Skin of body (tissue), 3 donors: ENCODE measurements around the gene ZNF141. TPM values are rescaled to one million over a fixed set of nuclear protein-coding genes. Genes with fewer than 3 reads are reported as not detected.
"Not testable (repeated sequence)": the region's sequence is repeated elsewhere in the genome, so short reads cannot be mapped to it uniquely, and the experiment has no call there.

Source experiments
- DNase-seq: peaks from one replicate; lab custom pipeline; 2025; lab: John Stamatoyannopoulos, UW
- small RNA-seq: library from RNA; depleted of rRNA; stranded (forward); fragments of <200 nt; gene quantifications from one replicate; pipeline ENCODE3, GENCODE V24; 2014; ENCODE audit warnings: low replicate concordance
- total RNA-seq: library from RNA; depleted of rRNA; stranded (reverse); fragments of >200 nt; gene quantifications from one replicate; pipeline ENCODE4 v1.2.3, GENCODE V29; 2014

Gene ZNF141
- total RNA-seq, 1 donor from 2014 or later = 34.9 TPM

DNA sequence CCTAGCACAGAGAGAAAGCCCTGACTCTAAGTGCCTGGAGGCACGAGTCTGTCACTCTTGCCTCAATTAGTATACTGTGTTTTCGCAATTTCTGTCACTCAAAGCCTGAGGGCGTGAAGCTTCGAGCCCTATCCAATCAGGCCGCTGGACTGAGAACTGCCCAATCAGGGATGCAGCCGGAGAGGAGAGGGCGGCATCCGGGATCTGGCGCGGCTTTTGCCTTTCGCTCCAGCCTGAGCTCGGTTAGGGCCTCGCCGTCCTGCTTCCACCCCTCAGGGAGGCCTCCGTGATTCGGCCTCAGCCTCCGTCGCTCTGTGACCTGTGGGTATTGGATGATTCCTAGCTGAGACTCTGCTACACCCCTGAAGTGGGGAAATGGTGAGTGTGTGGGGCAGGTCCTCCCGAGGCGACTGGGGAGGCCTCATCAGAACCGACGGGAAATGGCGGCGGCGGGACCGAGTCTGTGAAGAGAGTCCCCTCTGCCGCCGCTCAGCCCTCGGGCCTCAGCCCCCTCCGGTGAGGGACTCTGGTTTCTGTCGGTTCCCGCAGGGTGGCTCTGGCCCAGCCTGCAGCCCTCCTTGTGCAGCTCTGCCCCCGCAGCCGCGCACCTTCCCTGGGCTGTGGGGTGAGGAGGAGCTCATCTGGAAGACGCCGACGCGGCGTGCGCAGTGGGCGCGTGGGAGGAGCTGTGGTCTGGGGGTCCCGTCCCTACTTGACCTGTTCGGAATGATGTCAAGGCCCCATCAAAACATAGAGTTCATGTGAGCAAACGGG, 48.5 kb downstream of the ZNF141 start:
- DNase-seq = no peak

DNA sequence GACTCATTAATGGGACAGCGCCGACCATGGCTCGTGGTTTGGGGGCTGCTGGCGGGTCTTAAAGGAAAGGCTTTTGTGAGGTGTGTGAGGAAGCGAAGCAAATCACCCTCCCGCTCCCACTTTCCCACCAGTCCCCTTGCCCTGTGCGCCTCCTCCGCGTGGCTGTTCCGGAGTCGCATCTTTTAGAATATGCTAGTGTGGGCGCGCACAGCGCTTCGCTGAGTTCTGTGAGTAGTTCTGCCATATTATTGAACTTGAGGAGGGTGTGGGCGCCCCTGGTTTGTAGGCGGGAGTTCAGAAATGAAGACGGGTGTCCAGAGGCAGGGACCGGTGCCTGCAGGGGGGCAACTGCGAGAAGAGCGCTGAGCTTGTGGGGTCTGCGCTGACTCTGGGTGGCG, 49.1 kb downstream of the ZNF141 start:
- no peak for DNase-seq

DNA sequence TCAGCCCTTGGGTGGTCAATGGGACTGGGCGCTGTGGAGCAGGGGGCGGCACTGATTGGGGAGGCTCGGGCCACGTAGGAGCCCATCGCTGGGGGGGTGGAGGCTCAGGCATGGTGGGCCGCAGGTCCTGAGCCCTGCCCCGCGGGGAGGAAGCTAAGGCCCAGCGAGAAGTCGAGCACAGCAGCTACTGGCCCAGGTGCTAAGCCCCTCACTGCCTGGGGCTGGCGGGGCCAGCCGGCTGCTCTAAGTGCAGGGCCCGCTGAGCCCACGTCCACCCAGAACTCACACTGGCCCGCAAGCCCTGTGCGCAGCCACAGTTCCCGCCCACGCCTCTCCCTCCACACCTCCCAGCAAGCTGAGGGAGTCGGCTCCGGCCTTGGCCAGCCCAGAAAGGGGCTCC, 66.4 kb downstream of the ZNF141 start:
- DNase-seq = no peak

DNA sequence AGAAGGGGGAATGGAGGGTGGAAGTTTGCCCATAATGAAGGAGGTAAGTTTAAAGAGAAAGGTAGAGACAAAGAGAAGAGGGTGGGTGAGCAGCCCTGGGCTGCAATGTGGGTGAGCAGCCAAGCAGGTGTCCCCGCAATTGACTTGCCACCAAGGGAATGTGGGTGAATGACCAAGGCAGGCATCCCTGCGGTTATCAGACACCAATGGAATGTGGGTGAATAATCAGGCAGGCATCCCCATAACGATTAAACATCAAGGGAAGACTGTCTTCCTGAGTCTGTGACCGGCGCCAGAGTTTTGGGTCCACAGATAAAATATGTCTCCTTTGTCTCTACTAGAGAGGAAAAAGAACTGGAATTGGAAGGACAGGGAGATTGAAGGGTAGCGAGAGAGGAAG, 70.7 kb downstream of the ZNF141 start:
- not testable (repeated sequence) for DNase-seq

DNA sequence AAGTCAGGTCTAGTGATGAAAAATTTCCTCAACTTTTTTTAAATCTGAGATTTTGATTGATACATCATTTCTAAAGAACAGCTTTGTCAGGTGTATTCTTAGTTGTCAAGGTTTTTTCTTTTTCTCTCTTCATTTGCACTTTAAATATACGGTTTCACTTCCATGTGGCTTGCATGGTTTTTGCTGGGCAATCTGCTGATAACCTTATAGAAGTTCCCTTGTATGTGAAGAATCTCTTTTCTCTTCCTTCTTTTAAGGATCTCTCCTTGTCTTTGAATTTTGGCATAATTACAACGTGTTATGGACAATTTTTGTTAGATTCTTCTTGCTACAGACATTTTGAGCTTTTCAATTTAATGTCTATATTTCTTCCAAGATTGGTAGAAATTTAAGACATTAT, 85.0 kb downstream of the ZNF141 start:
- DNase-seq = no peak

Small RNAs within 50 kb of the gene (small RNA-seq; reads per million reads assigned to genes)
- gene AC079140.2 = not detected
- not detected for gene MIR571
- not detected for gene ZNF519P4

Other genes with a start within 250 kb of the ZNF141 start
- 16.1 TPM for gene ZNF718, start 213.3 kb upstream of the ZNF141 start, total RNA-seq
- gene ZNF732, start 32.3 kb upstream of the ZNF141 start, total RNA-seq = 4.5 TPM
- 30.3 TPM for gene ZNF721, start 161.3 kb downstream of the ZNF141 start, total RNA-seq
- gene PIGG, start 161.4 kb downstream of the ZNF141 start, total RNA-seq = 38.9 TPM
- 0.30 TPM for gene TMEM271, start 238.5 kb downstream of the ZNF141 start, total RNA-seq